HUES48 (cell line): ENCODE results near the gene TM9SF1.

Experiments
- H3K27ac ChIP-seq: one replicate; pipeline ENCODE4 v1.7.0; 2013; ENCODE audit warnings: low read depth, low read length, inconsistent platforms
- H3K27me3 ChIP-seq: 2 replicates; pipeline ENCODE4 v1.6.1; 2013; ENCODE audit warnings: mild to moderate bottlenecking, low read length; ENCODE audit not compliant: control insufficient read depth, insufficient read depth
- H3K36me3 ChIP-seq: 2 replicates; pipeline ENCODE4 v1.6.1; 2013; ENCODE audit warnings: low read length; ENCODE audit not compliant: control insufficient read depth, insufficient read depth
- H3K4me1 ChIP-seq: 2 replicates; pipeline ENCODE4 v1.6.1; 2013; ENCODE audit warnings: mild to moderate bottlenecking, low read length; ENCODE audit not compliant: control insufficient read depth, insufficient read depth
- H3K4me3 ChIP-seq: 2 replicates; pipeline ENCODE4 v1.5.1; 2013; ENCODE audit warnings: mild to moderate bottlenecking, low read depth, low read length
- H3K9ac ChIP-seq: 2 replicates; pipeline ENCODE4 v1.6.1; 2013; ENCODE audit warnings: mild to moderate bottlenecking, low read depth, low read length, moderate library complexity
- H3K9me3 ChIP-seq: 2 replicates; pipeline ENCODE4 v1.6.1; 2013; ENCODE audit warnings: low read length; ENCODE audit not compliant: control insufficient read depth, insufficient read depth

Gene TM9SF1

DNA sequence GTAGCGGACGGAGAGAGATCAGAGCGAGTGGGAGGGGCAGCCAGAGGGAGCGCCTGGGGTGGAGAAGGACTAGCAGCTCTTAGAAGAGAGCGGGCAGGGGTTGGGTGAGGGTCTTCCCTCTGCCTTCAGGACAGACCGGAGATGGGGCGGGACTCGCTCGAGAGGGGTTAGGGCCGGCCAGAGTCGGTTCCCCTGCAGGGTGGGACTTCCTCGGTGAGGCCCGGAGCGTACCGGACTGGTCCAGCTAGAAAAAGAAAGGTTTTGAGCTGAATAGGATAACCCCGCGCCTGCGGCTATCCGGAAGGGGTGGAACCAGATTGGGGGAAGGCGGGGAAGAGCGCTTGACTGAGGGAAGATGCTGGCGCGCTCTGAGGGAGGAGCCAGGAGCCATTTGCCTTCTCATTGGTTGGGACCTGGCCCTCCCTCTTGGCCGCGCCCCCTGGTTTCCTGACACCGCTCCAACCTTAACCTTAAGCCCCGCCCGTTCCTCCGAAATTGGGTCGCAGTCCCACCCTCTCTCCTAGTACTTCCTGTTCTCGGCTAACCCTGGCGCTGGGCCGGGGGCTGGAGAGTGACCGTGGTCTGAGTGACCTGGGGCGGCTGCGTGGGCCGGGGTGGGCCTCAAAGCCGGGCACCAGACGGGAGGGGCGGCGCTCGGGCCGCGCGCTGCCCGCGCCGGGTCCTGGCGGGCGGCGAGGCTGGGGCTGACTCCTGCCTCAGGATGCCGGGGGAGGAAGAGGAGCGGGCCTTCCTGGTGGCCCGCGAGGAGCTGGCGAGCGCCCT lies 48.1 kb downstream of the TM9SF1 start, which contains the start of gene RNF31:
RNF31 (plus strand) TSS at position 521 of the 783 bp plus-strand sequence; CDS start at position 722, 201 bp downstream.
- peaks cover 60% of the 10 kb centered on the region for H3K36me3 ChIP-seq
- no peaks in the 10 kb centered on the region for H3K27me3 ChIP-seq
- H3K4me3 ChIP-seq = peak within 1 kb of the TSS; percentile 90
- H3K9me3 ChIP-seq = no peaks in the 10 kb centered on the region
- peaks cover 15% of the 10 kb centered on the region for H3K4me1 ChIP-seq
- H3K9ac ChIP-seq = peak within 1 kb of the TSS; percentile 54
- H3K27ac ChIP-seq = peak within 1 kb of the TSS; percentile 79

- Histone ChIP-seq H3K27ac (peak within 1 kb of the TSS; percentile 79), H3K27me3 (no peaks in the 10 kb centered on the region), H3K9ac (peak within 1 kb of the TSS; percentile 54), H3K9me3 (no peaks in the 10 kb centered on the region), H3K4me1 (peaks cover 15% of the 10 kb centered on the region), H3K36me3 (peaks cover 54% of the 10 kb centered on the region), H3K4me3 (peak within 1 kb of the TSS; percentile 90)
These were observed 48.7 kb downstream of the TM9SF1 start, which contains the start of gene PSME2 for GRCh38 chr14:24146453-24146977. Gene PSME2 (minus strand): TSS chr14:24146610. CDS start chr14:24146581, 29 bp downstream.

- Histone ChIP-seq H3K9me3 (no peaks in the 10 kb centered on the region), H3K27me3 (no peaks in the 10 kb centered on the region), H3K9ac (peak overlapping the region; percentile 45), H3K27ac (peak overlapping the region; percentile 76), H3K4me3 (peak overlapping the region; percentile 78), H3K36me3 (peaks cover 47% of the 10 kb centered on the region), H3K4me1 (peaks cover 15% of the 10 kb centered on the region)
These were observed 49.4 kb downstream of the TM9SF1 start for GRCh38 chr14:24145690-24146452.

GRCh38 chr14:24145219-24145618 lies 50.0 kb downstream of the TM9SF1 start:
- no peak overlapping the region for H3K27ac ChIP-seq

GRCh38 chr14:24144451-24144850 lies 50.8 kb downstream of the TM9SF1 start:
- Histone ChIP-seq H3K4me3 (no peak overlapping the region), H3K27ac (no peak overlapping the region), H3K4me1 (peaks cover 19% of the 10 kb centered on the region), H3K9ac (no peak overlapping the region), H3K9me3 (no peaks in the 10 kb centered on the region), H3K36me3 (peaks cover 39% of the 10 kb centered on the region), H3K27me3 (no peaks in the 10 kb centered on the region)

More at GRCh38 chr14:24145219-24145618, 50.0 kb downstream of the TM9SF1 start:
- Histone ChIP-seq H3K4me3 (peak overlapping the region; percentile 78; the same call in 1 of the 2 replicates), H3K27me3 (no peaks in the 10 kb centered on the region), H3K9me3 (no peaks in the 10 kb centered on the region), H3K4me1 (peaks cover 15% of the 10 kb centered on the region), H3K9ac (no peak overlapping the region), H3K36me3 (peaks cover 41% of the 10 kb centered on the region)

GRCh38 chr14:24143511-24143910 lies 51.7 kb downstream of the TM9SF1 start:
- no peaks in the 10 kb centered on the region for H3K27me3 ChIP-seq
- H3K36me3 ChIP-seq = peaks cover 41% of the 10 kb centered on the region
- H3K9ac ChIP-seq = no peak overlapping the region
- no peak overlapping the region for H3K27ac ChIP-seq
- peaks cover 19% of the 10 kb centered on the region for H3K4me1 ChIP-seq
- no peaks in the 10 kb centered on the region for H3K9me3 ChIP-seq
- no peak overlapping the region for H3K4me3 ChIP-seq

DNA sequence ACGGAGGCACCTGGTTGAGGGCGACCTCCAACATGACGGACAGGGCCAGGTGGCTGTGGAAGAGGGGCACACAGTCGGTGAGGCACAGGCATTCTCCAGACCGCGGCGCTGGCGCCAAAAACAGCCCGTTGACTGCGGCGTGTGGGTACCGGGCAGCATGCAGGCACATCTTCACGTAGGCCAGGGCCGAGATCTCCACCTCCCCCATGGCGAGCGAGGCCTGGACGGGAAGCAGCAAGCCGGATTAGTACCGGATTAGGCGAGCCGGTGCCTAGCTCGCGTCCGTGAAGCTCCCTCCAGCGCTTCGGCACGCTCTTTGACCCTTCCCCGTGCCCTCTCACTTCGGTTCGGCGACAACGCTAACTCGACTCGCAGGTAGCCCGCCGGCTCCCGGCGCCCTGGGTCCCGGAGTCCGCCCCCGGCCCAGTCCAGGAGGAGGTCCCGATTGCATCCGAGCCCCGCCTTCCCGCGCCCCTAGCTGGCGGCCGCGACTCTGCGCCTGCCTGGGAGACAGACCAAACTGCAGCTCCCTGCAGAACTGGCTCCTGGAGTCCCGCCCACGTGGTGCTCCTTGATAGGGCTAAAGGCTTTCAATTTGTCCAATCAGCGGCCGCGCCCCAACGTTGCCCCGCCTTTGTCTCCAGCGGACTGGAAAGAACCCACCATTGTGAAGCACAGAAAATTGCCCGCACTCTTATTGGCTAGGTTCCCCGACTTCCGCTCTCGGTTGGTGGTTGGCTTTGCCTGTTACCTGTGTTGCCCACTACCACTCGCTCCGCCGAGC lies 54.0 kb downstream of the TM9SF1 start, which contains the start of gene EMC9:
EMC9 (minus strand) TSS at position 495 of the 784 bp plus-strand sequence; CDS start at position 208, 287 bp downstream.
- H3K27ac ChIP-seq = peak within 1 kb of the TSS; percentile 94
- peaks cover 17% of the 10 kb centered on the region for H3K4me1 ChIP-seq
- peaks cover 48% of the 10 kb centered on the region for H3K36me3 ChIP-seq

DNA sequence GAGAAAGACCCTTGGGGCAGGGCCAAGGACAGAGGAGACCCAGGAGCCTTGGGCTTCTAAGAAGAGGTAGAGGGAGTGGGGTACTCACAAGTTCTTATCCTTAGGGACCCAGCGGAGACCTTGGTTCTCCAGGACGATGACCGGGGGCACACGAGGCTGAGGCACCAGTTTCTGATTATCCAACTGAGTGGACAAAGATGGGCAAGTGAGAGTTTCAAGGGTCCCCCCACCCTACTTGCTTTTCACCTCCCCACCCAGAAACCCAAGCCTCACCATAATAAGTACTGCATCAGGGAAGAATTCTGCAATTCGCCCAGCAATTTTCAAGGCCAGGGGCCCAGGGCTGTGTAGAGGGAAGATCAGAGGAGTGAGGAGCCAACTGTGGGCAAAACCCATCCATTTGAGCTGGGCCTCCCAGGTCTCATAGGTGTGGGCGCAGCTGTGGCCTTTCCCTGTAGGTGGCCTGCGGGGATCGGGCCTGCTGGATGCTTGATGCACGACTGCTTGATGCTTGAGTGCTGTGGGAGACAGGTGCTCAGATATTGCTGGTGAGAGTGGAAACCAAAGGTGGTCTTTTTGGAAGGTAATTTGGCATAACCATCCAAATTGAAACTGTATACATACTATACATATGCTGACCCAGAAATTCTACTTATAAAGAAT lies 55.8 kb downstream of the TM9SF1 start:
- Histone ChIP-seq H3K27me3 (no peaks in the 10 kb centered on the region), H3K9ac (no peak overlapping the region), H3K4me1 (peaks cover 9% of the 10 kb centered on the region), H3K27ac (no peak overlapping the region), H3K9me3 (no peaks in the 10 kb centered on the region), H3K4me3 (peak overlapping the region; percentile 86), H3K36me3 (peaks cover 42% of the 10 kb centered on the region)

More for the DNA sequence above, 54.0 kb downstream of the TM9SF1 start, which contains the start of gene EMC9:
- Histone ChIP-seq H3K27me3 (no peaks in the 10 kb centered on the region), H3K9ac (peak within 1 kb of the TSS; percentile 85), H3K9me3 (no peaks in the 10 kb centered on the region), H3K4me3 (peak within 1 kb of the TSS; percentile 86)
